NCI-H510A treated with DMSO at 0.1 percent for 48 hours (cell line): ENCODE results near the gene C9.
"Not testable (repeated sequence)": the region's sequence is repeated elsewhere in the genome, so short reads cannot be mapped to it uniquely, and the experiment has no call there.

ENCODE experiments used
- DNase-seq: peaks from one replicate; lab custom pipeline; 2025; lab: John Stamatoyannopoulos, UW

Gene C9

GRCh38 chr5:39257554-39257953 lies 106.7 kb downstream of the C9 start:
- no peak for DNase-seq

- no peak for DNase-seq
These were observed 107.6 kb downstream of the C9 start for GRCh38 chr5:39256477-39257235.

- DNase-seq: no peak
These were observed 108.9 kb downstream of the C9 start for GRCh38 chr5:39255406-39255805.

GRCh38 chr5:39254671-39255070 lies 109.6 kb downstream of the C9 start:
- DNase-seq: no peak

GRCh38 chr5:39253196-39253595 lies 111.1 kb downstream of the C9 start:
- no peak for DNase-seq

GRCh38 chr5:39249564-39250274 lies 114.6 kb downstream of the C9 start:
- no peak for DNase-seq

- no peak for DNase-seq
These were observed 115.2 kb downstream of the C9 start for GRCh38 chr5:39249069-39249468.

GRCh38 chr5:39240750-39241149 lies 123.5 kb downstream of the C9 start:
- DNase-seq: no peak

GRCh38 chr5:39238366-39239105 lies 125.8 kb downstream of the C9 start:
- DNase-seq: no peak

GRCh38 chr5:39236718-39237117 lies 127.6 kb downstream of the C9 start:
- DNase-seq: no peak

GRCh38 chr5:39235648-39236047 lies 128.6 kb downstream of the C9 start:
- DNase-seq: no peak

- not testable (repeated sequence) for DNase-seq
These were observed 129.8 kb downstream of the C9 start for GRCh38 chr5:39234494-39234893.
